HEK293 (cell line): Measurements from ENCODE around the gene VCL.

ENCODE experiments used
- ELK4 ChIP-seq: IDR thresholded peaks from 2 replicates; pipeline ENCODE4 v1.6.1; 2011; ENCODE audit warnings: mild to moderate bottlenecking, low read depth, low read length, borderline replicate concordance
- FEZF1 ChIP-seq: fragments of 450-650 bp; formaldehyde crosslinking; IDR thresholded peaks from 2 replicates; pipeline ENCODE4 v1.5.1; 2016; ENCODE audit warnings: missing biosample characterization, missing genetic modification characterization
- REST ChIP-seq: fragments of 450-650 bp; formaldehyde crosslinking; IDR thresholded peaks from 2 replicates; pipeline ENCODE4 v1.5.1; 2016; ENCODE audit warnings: missing biosample characterization, missing genetic modification characterization
- SCRT2 ChIP-seq: fragments of 450-650 bp; formaldehyde crosslinking; IDR thresholded peaks from 2 replicates; pipeline ENCODE4 v1.5.1; 2016; ENCODE audit warnings: missing biosample characterization, missing genetic modification characterization
- SETDB1 ChIP-seq: IDR thresholded peaks from one replicate; pipeline ENCODE4 v1.6.1; 2017; ENCODE audit warnings: mild to moderate bottlenecking, low read length, moderate library complexity, mixed read lengths; ENCODE audit not compliant: insufficient read length
- WT1 ChIP-seq: fragments of 450-650 bp; formaldehyde crosslinking; IDR thresholded peaks from 2 replicates; pipeline ENCODE4 v1.5.1; 2016; ENCODE audit warnings: missing biosample characterization, missing genetic modification characterization
- YY1 ChIP-seq: fragments of 450-650 bp; formaldehyde crosslinking; IDR thresholded peaks from 2 replicates; pipeline ENCODE4 v1.5.1; 2018; ENCODE audit warnings: missing biosample characterization, missing genetic modification characterization
- ZNF121 ChIP-seq: fragments of 450-650 bp; formaldehyde crosslinking; IDR thresholded peaks from 2 replicates; pipeline ENCODE4 v1.5.1; 2016; ENCODE audit warnings: missing biosample characterization, missing genetic modification characterization
- ZNF629 ChIP-seq: fragments of 450-650 bp; formaldehyde crosslinking; IDR thresholded peaks from 2 replicates; pipeline ENCODE4 v1.5.1; 2017; ENCODE audit warnings: missing biosample characterization, missing genetic modification characterization
- ZSCAN18 ChIP-seq: fragments of 450-650 bp; formaldehyde crosslinking; IDR thresholded peaks from 2 replicates; pipeline ENCODE4 v1.5.1; 2016; ENCODE audit warnings: missing biosample characterization, missing genetic modification characterization
- ZSCAN30 ChIP-seq: fragments of 450-650 bp; IDR thresholded peaks from 2 replicates; pipeline ENCODE4 v1.5.1; 2018; ENCODE audit warnings: missing biosample characterization, mild to moderate bottlenecking, missing genetic modification characterization, moderate library complexity
- TF ChIP-seq, protein P1 (sequence below): fragments of 450-650 bp; formaldehyde crosslinking; IDR thresholded peaks from 2 replicates; pipeline ENCODE4 v1.5.1; 2016; ENCODE audit warnings: missing biosample characterization, missing genetic modification characterization

DNA sequence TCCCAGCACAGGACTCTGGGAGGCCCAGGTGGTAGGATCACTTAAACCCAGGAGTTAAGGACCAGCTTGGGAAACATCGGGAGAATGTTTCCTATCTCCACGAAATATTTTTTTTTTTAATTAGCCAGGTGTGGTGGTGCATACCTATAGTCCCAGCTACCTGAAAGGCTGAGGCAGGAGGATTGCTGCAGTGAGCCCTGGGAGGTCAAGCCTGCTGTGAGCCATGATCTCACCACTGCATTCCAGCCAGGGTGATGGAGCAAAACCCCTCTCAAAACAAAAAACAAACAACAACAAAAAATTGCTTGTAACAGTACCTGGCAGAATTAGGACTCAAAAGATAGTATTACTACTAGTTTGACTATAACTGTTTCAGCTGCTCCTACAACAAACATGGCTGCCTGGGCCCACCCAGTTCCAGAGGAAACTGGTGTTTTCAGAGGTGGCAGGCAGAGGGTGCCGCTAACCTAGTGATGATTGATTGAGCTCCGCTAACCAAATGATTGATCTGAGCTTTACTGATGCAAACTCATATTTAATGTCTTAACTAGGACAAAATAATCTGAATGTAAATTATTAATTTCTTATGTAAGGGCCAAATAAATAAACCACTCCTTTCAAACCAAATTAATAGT lies 95.7 kb downstream of the VCL start:
- no peak for TF ChIP-seq ZSCAN30
- TF ChIP-seq, protein P1, sequence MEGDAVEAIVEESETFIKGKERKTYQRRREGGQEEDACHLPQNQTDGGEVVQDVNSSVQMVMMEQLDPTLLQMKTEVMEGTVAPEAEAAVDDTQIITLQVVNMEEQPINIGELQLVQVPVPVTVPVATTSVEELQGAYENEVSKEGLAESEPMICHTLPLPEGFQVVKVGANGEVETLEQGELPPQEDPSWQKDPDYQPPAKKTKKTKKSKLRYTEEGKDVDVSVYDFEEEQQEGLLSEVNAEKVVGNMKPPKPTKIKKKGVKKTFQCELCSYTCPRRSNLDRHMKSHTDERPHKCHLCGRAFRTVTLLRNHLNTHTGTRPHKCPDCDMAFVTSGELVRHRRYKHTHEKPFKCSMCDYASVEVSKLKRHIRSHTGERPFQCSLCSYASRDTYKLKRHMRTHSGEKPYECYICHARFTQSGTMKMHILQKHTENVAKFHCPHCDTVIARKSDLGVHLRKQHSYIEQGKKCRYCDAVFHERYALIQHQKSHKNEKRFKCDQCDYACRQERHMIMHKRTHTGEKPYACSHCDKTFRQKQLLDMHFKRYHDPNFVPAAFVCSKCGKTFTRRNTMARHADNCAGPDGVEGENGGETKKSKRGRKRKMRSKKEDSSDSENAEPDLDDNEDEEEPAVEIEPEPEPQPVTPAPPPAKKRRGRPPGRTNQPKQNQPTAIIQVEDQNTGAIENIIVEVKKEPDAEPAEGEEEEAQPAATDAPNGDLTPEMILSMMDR (tag by site-specific recombination) = no peak
- no peak for TF ChIP-seq FEZF1 (tag by site-specific recombination)
- no peak for TF ChIP-seq WT1
- TF ChIP-seq SCRT2 (tag by site-specific recombination) = no peak
- TF ChIP-seq ZSCAN18 (tag by site-specific recombination) = no peak
- no peak for TF ChIP-seq YY1 (tag by site-specific recombination)
- TF ChIP-seq ZNF629 (tag by site-specific recombination) = no peak
- no peak for TF ChIP-seq ELK4
- no peak for TF ChIP-seq REST (tag by site-specific recombination)
- TF ChIP-seq ZNF121 (tag by site-specific recombination) = no peak
- no peak for TF ChIP-seq SETDB1
